GM19372 (cell line): ENCODE measurements around the gene LY6G5B.
A peak's percentile ranks its signal among the peaks of the same experiment; 100 is the strongest.

Experiments used
- ATAC-seq: cut with Tn5 transposase; IDR thresholded peaks from one replicate; pipeline ENCODE4 v1.9.1; 2021; ENCODE audit warnings: mild to moderate bottlenecking, low read depth, moderate library complexity; ENCODE audit not compliant: unreplicated experiment

The LY6G5B gene

GRCh38 chr6:31669676-31670075 lies at the start of gene LY6G5B:
TSS of gene LY6G5B (plus strand) at chr6:31669976. CDS start at chr6:31670951, 975 bp downstream.
- no peak for ATAC-seq

- peak; percentile 39 for ATAC-seq
Measured at GRCh38 chr6:31620586-31621319, 49.0 kb upstream of the LY6G5B start, which contains the start of gene PRRC2A. TSS of gene PRRC2A (plus strand) at chr6:31620715. CDS start at chr6:31622790, 2,075 bp downstream.

- no peak for ATAC-seq
Measured at GRCh38 chr6:31621320-31621939, 48.3 kb upstream of the LY6G5B start.

- ATAC-seq, result no peak
Measured at GRCh38 chr6:31621991-31622390, 47.8 kb upstream of the LY6G5B start.

GRCh38 chr6:31622684-31623091 lies 47.1 kb upstream of the LY6G5B start:
- ATAC-seq, result no peak

- ATAC-seq, result no peak
Measured at GRCh38 chr6:31624070-31624469, 45.7 kb upstream of the LY6G5B start.

- no peak for ATAC-seq
Measured at GRCh38 chr6:31626952-31627351, 42.8 kb upstream of the LY6G5B start.

GRCh38 chr6:31627690-31628287 lies 42.0 kb upstream of the LY6G5B start:
- no peak for ATAC-seq

- no peak for ATAC-seq
Measured at GRCh38 chr6:31629014-31629413, 40.8 kb upstream of the LY6G5B start.

- ATAC-seq, result no peak
Measured at GRCh38 chr6:31630177-31630934, 39.4 kb upstream of the LY6G5B start.

- no peak for ATAC-seq
Measured at GRCh38 chr6:31631209-31631608, 38.6 kb upstream of the LY6G5B start.

GRCh38 chr6:31631681-31632278 lies 38.0 kb upstream of the LY6G5B start:
- ATAC-seq, result no peak

GRCh38 chr6:31632279-31632946 lies 37.4 kb upstream of the LY6G5B start:
- ATAC-seq, result no peak

GRCh38 chr6:31633447-31633846 lies 36.3 kb upstream of the LY6G5B start:
- no peak for ATAC-seq

GRCh38 chr6:31634131-31634530 lies 35.6 kb upstream of the LY6G5B start:
- ATAC-seq, result no peak

GRCh38 chr6:31634969-31635575 lies 34.7 kb upstream of the LY6G5B start:
- ATAC-seq, result no peak

- no peak for ATAC-seq
Measured at GRCh38 chr6:31636698-31637596, 32.8 kb upstream of the LY6G5B start.

GRCh38 chr6:31639043-31639442 lies 30.7 kb upstream of the LY6G5B start:
- no peak for ATAC-seq

GRCh38 chr6:31639449-31639861 lies 30.3 kb upstream of the LY6G5B start:
- ATAC-seq, result no peak
